Measurements from ENCODE around the gene POMZP3.
"Not testable (repeated sequence)": the region's sequence is repeated elsewhere in the genome, so short reads cannot be mapped to it uniquely, and the experiment has no call there.

DNA sequence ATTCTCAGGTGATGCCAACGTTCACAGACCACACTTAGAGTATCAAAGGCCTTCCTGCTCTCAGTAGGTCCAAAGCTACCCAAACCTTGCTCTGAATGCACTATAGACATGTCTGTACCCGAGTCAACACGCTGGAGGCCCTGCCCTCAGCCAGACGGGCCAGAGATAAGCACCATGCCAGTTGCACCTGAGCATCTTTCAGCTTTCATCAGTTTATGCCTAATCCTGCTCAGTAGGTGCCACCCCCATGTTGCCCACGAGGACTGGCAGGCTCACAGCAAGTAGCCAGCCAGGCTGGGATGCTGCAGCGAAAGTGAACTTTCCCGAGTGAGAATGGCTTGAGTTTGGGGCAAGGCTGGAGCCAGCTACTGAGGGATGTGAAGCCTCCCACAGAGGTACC is 18.6 kb downstream of the POMZP3 start:
- not testable (repeated sequence) for TF ChIP-seq EZH2 (IDR thresholded peaks at IDR 0.05; ENCODE audit: borderline replicate concordance, low read length)
- TF ChIP-seq, protein P1, sequence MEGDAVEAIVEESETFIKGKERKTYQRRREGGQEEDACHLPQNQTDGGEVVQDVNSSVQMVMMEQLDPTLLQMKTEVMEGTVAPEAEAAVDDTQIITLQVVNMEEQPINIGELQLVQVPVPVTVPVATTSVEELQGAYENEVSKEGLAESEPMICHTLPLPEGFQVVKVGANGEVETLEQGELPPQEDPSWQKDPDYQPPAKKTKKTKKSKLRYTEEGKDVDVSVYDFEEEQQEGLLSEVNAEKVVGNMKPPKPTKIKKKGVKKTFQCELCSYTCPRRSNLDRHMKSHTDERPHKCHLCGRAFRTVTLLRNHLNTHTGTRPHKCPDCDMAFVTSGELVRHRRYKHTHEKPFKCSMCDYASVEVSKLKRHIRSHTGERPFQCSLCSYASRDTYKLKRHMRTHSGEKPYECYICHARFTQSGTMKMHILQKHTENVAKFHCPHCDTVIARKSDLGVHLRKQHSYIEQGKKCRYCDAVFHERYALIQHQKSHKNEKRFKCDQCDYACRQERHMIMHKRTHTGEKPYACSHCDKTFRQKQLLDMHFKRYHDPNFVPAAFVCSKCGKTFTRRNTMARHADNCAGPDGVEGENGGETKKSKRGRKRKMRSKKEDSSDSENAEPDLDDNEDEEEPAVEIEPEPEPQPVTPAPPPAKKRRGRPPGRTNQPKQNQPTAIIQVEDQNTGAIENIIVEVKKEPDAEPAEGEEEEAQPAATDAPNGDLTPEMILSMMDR (IDR thresholded peaks at IDR 0.05; ENCODE audit: low read length), result not testable (repeated sequence)

Measured in OCI-LY1 (cell line).